ENCODE data around the gene USP9Y. TPM values are rescaled to one million over a fixed set of nuclear protein-coding genes. Genes with fewer than 3 reads are reported as not detected.

Gene USP9Y
- total RNA-seq, 1 experiment from 2014 or later: 29.1 TPM

DNA sequence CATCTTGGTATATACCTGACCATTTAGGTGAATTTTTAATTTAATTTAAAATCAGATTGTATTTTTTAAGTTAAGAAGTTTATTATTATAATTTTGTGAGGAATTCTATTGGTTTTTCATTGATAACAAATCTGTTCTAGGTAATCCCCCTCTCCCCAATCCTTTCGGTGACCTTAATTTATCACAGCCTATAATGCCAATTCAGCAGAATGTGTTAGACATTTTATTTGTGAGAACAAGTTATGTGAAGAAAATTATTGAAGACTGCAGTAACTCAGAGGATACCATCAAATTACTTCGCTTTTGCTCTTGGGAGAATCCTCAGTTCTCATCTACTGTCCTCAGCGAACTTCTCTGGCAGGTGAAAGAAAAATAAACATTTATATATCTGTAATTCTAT is 145.8 kb downstream of the USP9Y start:
- TF ChIP-seq HMGA2 (CRISPR knock-in tag; IDR thresholded peaks at IDR 0.05) (no peak), SMAD3 (CRISPR knock-in tag; IDR thresholded peaks at IDR 0.05; ENCODE audit: borderline replicate concordance) (no peak), ZNF138 (CRISPR knock-in tag; conservative IDR thresholded peaks at IDR 0.05) (no peak), OVOL2 (CRISPR knock-in tag; IDR thresholded peaks at IDR 0.05; ENCODE audit: borderline replicate concordance) (no peak), CREM (CRISPR knock-in tag; IDR thresholded peaks at IDR 0.05) (no peak), MYBL2 (CRISPR knock-in tag; IDR thresholded peaks at IDR 0.05) (no peak), NR3C1 (CRISPR knock-in tag; conservative IDR thresholded peaks at IDR 0.05; ENCODE audit: low read depth) (no peak), NFE2L1 (CRISPR knock-in tag; IDR thresholded peaks at IDR 0.05) (no peak), SOX15 (CRISPR knock-in tag; IDR thresholded peaks at IDR 0.05) (no peak), TEAD4 (CRISPR knock-in tag; IDR thresholded peaks at IDR 0.05) (no peak), GTF2I (CRISPR knock-in tag; conservative IDR thresholded peaks at IDR 0.05) (no peak), ZNF416 (CRISPR knock-in tag; IDR thresholded peaks at IDR 0.05) (no peak), GABPB1 (CRISPR knock-in tag; IDR thresholded peaks at IDR 0.05) (no peak)
- TF ChIP-seq, protein P1, sequence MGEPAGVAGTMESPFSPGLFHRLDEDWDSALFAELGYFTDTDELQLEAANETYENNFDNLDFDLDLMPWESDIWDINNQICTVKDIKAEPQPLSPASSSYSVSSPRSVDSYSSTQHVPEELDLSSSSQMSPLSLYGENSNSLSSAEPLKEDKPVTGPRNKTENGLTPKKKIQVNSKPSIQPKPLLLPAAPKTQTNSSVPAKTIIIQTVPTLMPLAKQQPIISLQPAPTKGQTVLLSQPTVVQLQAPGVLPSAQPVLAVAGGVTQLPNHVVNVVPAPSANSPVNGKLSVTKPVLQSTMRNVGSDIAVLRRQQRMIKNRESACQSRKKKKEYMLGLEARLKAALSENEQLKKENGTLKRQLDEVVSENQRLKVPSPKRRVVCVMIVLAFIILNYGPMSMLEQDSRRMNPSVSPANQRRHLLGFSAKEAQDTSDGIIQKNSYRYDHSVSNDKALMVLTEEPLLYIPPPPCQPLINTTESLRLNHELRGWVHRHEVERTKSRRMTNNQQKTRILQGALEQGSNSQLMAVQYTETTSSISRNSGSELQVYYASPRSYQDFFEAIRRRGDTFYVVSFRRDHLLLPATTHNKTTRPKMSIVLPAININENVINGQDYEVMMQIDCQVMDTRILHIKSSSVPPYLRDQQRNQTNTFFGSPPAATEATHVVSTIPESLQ (CRISPR knock-in tag; IDR thresholded peaks at IDR 0.05): no peak
- TF ChIP-seq, protein P2, sequence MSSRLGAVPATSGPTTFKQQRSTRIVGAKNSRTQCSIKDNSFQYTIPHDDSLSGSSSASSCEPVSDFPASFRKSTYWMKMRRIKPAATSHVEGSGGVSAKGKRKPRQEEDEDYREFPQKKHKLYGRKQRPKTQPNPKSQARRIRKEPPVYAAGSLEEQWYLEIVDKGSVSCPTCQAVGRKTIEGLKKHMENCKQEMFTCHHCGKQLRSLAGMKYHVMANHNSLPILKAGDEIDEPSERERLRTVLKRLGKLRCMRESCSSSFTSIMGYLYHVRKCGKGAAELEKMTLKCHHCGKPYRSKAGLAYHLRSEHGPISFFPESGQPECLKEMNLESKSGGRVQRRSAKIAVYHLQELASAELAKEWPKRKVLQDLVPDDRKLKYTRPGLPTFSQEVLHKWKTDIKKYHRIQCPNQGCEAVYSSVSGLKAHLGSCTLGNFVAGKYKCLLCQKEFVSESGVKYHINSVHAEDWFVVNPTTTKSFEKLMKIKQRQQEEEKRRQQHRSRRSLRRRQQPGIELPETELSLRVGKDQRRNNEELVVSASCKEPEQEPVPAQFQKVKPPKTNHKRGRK (CRISPR knock-in tag; IDR thresholded peaks at IDR 0.05; ENCODE audit: borderline replicate concordance): no peak
- TF ChIP-seq, protein P3, sequence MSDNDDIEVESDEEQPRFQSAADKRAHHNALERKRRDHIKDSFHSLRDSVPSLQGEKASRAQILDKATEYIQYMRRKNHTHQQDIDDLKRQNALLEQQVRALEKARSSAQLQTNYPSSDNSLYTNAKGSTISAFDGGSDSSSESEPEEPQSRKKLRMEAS (CRISPR knock-in tag; IDR thresholded peaks at IDR 0.05): no peak
- TF ChIP-seq, protein P4, sequence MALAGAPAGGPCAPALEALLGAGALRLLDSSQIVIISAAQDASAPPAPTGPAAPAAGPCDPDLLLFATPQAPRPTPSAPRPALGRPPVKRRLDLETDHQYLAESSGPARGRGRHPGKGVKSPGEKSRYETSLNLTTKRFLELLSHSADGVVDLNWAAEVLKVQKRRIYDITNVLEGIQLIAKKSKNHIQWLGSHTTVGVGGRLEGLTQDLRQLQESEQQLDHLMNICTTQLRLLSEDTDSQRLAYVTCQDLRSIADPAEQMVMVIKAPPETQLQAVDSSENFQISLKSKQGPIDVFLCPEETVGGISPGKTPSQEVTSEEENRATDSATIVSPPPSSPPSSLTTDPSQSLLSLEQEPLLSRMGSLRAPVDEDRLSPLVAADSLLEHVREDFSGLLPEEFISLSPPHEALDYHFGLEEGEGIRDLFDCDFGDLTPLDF (CRISPR knock-in tag; IDR thresholded peaks at IDR 0.05): no peak
- TF ChIP-seq, protein P5, sequence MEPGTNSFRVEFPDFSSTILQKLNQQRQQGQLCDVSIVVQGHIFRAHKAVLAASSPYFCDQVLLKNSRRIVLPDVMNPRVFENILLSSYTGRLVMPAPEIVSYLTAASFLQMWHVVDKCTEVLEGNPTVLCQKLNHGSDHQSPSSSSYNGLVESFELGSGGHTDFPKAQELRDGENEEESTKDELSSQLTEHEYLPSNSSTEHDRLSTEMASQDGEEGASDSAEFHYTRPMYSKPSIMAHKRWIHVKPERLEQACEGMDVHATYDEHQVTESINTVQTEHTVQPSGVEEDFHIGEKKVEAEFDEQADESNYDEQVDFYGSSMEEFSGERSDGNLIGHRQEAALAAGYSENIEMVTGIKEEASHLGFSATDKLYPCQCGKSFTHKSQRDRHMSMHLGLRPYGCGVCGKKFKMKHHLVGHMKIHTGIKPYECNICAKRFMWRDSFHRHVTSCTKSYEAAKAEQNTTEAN (CRISPR knock-in tag; IDR thresholded peaks at IDR 0.05): no peak
- no peak for DNase-seq (ENCODE audit: low spot score)
- no peak for ATAC-seq
- H3K27me3 Mint-ChIP-seq (ENCODE audit: low read depth): no peaks in the 10 kb centered on the region
- ChIA-PET CTCF (no interaction called here), POLR2A (no interaction called here)
- no peaks in the 10 kb centered on the region for H3K4me1 Mint-ChIP-seq
- H3K4me3 Mint-ChIP-seq: no peak overlapping the region
- H3K36me3 Mint-ChIP-seq: peaks cover 33% of the 10 kb centered on the region
- H3K9me3 Mint-ChIP-seq: no peaks in the 10 kb centered on the region
- no peak overlapping the region for H3K27ac Mint-ChIP-seq

DNA sequence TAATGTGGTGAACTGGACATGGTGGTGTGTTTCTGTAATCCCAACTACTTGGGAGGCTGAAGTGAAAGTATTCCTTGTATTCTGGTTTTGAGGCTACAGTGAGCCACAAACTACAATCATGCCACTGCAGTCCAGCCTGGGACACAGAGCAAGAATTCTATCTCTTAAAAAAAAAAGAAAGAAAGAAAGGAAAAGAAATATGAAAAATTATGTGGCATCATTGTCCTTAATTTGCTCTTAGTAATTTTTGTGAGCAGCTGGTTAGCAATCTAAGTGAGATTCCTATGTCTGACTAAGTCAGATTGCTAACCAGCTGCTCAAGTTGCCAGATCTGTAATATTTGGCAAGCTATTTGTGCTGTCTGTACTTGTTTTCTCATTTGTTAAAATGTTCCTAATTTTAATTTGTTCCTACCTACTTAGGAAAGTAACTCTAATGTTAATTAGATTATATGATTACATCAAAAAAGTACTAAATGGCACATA is 154.8 kb downstream of the USP9Y start:
- DNase-seq (ENCODE audit: low spot score) (no peak), ATAC-seq (no peak)
- H3K36me3 Mint-ChIP-seq: peaks cover 45% of the 10 kb centered on the region
- ChIA-PET CTCF (no interaction called here), POLR2A (no interaction called here)
- no peaks in the 10 kb centered on the region for H3K9me3 Mint-ChIP-seq
- H3K27me3 Mint-ChIP-seq (ENCODE audit: low read depth): no peaks in the 10 kb centered on the region
- TF ChIP-seq ZNF263 (CRISPR knock-in tag; IDR thresholded peaks at IDR 0.05; ENCODE audit: low read depth) (no peak), CREM (CRISPR knock-in tag; IDR thresholded peaks at IDR 0.05) (no peak), HMGA2 (CRISPR knock-in tag; IDR thresholded peaks at IDR 0.05) (no peak), SMAD3 (CRISPR knock-in tag; IDR thresholded peaks at IDR 0.05; ENCODE audit: borderline replicate concordance) (no peak), SOX15 (CRISPR knock-in tag; IDR thresholded peaks at IDR 0.05) (no peak), TP53 (CRISPR knock-in tag; IDR thresholded peaks at IDR 0.05) (no peak)
- TF ChIP-seq, protein P6, sequence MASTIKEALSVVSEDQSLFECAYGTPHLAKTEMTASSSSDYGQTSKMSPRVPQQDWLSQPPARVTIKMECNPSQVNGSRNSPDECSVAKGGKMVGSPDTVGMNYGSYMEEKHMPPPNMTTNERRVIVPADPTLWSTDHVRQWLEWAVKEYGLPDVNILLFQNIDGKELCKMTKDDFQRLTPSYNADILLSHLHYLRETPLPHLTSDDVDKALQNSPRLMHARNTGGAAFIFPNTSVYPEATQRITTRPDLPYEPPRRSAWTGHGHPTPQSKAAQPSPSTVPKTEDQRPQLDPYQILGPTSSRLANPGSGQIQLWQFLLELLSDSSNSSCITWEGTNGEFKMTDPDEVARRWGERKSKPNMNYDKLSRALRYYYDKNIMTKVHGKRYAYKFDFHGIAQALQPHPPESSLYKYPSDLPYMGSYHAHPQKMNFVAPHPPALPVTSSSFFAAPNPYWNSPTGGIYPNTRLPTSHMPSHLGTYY (CRISPR knock-in tag; IDR thresholded peaks at IDR 0.05): no peak
- TF ChIP-seq, protein P7, sequence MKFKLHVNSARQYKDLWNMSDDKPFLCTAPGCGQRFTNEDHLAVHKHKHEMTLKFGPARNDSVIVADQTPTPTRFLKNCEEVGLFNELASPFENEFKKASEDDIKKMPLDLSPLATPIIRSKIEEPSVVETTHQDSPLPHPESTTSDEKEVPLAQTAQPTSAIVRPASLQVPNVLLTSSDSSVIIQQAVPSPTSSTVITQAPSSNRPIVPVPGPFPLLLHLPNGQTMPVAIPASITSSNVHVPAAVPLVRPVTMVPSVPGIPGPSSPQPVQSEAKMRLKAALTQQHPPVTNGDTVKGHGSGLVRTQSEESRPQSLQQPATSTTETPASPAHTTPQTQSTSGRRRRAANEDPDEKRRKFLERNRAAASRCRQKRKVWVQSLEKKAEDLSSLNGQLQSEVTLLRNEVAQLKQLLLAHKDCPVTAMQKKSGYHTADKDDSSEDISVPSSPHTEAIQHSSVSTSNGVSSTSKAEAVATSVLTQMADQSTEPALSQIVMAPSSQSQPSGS (CRISPR knock-in tag; IDR thresholded peaks at IDR 0.05; ENCODE audit: borderline replicate concordance, low read depth): no peak
- TF ChIP-seq, protein P8, sequence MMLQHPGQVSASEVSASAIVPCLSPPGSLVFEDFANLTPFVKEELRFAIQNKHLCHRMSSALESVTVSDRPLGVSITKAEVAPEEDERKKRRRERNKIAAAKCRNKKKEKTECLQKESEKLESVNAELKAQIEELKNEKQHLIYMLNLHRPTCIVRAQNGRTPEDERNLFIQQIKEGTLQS (CRISPR knock-in tag; conservative IDR thresholded peaks at IDR 0.05): no peak
- H3K4me1 Mint-ChIP-seq: no peaks in the 10 kb centered on the region
- H3K27ac Mint-ChIP-seq: no peak overlapping the region
- no peak overlapping the region for H3K4me3 Mint-ChIP-seq
